Neural cell (in vitro differentiated cells): ENCODE measurements around the gene SEC61A1. TPM values are rescaled to one million over a fixed set of nuclear protein-coding genes. Genes with fewer than 3 reads are reported as not detected.

Experiments
- H2AFZ ChIP-seq: fragments of 200-600, 300-800 bp; sonication (generic), shearing (Covaris generic); 2 replicates; pipeline ENCODE4 v1.6.0; 2014; ENCODE audit warnings: low read depth, mild to moderate bottlenecking, antibody characterized with exemption, low read length, moderate library complexity
- H3F3A ChIP-seq: fragments of 200-600 bp; shearing (Covaris generic); 2 replicates; pipeline ENCODE4 v1.6.1; 2016; ENCODE audit warnings: mild to moderate bottlenecking, moderate library complexity, mixed read lengths, antibody characterized with exemption, low read length; ENCODE audit not compliant: insufficient read depth, poor library complexity, severe bottlenecking
- H3K27ac ChIP-seq: fragments of 200-600, 300-800 bp; sonication (generic), shearing (Covaris generic); 2 replicates; pipeline ENCODE4 v1.5.1; 2014; ENCODE audit warnings: mild to moderate bottlenecking, low read length, moderate library complexity
- H3K27me3 ChIP-seq: fragments of 300-800, 200-600 bp; sonication (generic), shearing (Covaris generic); 2 replicates; pipeline ENCODE4 v1.6.0; 2014; ENCODE audit warnings: mild to moderate bottlenecking, low read depth, low read length, moderate library complexity; ENCODE audit not compliant: insufficient read depth
- H3K36me3 ChIP-seq: fragments of 300-800, 200-600 bp; sonication (generic), shearing (Covaris generic); 2 replicates; pipeline ENCODE4 v1.5.1; 2014; ENCODE audit warnings: mild to moderate bottlenecking, antibody characterized with exemption, low read length, moderate library complexity; ENCODE audit not compliant: insufficient read depth
- H3K4me2 ChIP-seq: fragments of 300-800, 200-600 bp; sonication (generic), shearing (Covaris generic); 2 replicates; pipeline ENCODE4 v1.6.0; 2014; ENCODE audit warnings: mild to moderate bottlenecking, low read length
- H3K4me3 ChIP-seq: fragments of 300-800, 200-600 bp; sonication (generic), shearing (Covaris generic); 2 replicates; pipeline ENCODE4 v1.5.1; 2014; ENCODE audit warnings: mild to moderate bottlenecking, low read length, moderate library complexity
- H3K79me2 ChIP-seq: fragments of 200-600 bp; shearing (Covaris generic); replicated peaks from 2 replicates; pipeline ENCODE4 v1.6.0; 2014; ENCODE audit warnings: mild to moderate bottlenecking, low read length, moderate library complexity; ENCODE audit not compliant: insufficient read depth
- H3K9ac ChIP-seq: fragments of 300-800, 200-600 bp; sonication (generic), shearing (Covaris generic); 2 replicates; pipeline ENCODE4 v1.6.1; 2016; ENCODE audit warnings: mild to moderate bottlenecking, low read length, mixed read lengths
- H3K9me2 ChIP-seq: fragments of 200-600 bp; shearing (Covaris generic); 2 replicates; pipeline ENCODE4 v1.6.1; 2016; ENCODE audit warnings: mild to moderate bottlenecking, low read length, mixed read lengths; ENCODE audit not compliant: insufficient read depth
- H3K9me3 ChIP-seq: fragments of 200-600, 300-800 bp; sonication (generic), shearing (Covaris generic); 2 replicates; pipeline ENCODE4 v1.6.1; 2016; ENCODE audit warnings: mild to moderate bottlenecking, mixed run types, low read length, moderate library complexity, mixed read lengths
- H4K20me1 ChIP-seq: fragments of 200-600 bp; shearing (Covaris generic); 2 replicates; pipeline ENCODE4 v1.6.1; 2016; ENCODE audit warnings: mild to moderate bottlenecking, mixed run types; ENCODE audit not compliant: insufficient read depth
- CTCF ChIP-seq: fragments of 450-650 bp; IDR thresholded peaks from 2 replicates; pipeline ENCODE4 v1.5.1; 2014; ENCODE audit warnings: antibody characterized with exemption, mild to moderate bottlenecking, moderate library complexity; ENCODE audit not compliant: poor library complexity, severe bottlenecking
- EP300 ChIP-seq: fragments of 450-650 bp; conservative IDR thresholded peaks from 2 replicates; pipeline ENCODE4 v1.6.1; 2014; ENCODE audit warnings: antibody characterized with exemption, mild to moderate bottlenecking, moderate library complexity; ENCODE audit not compliant: poor library complexity, severe bottlenecking
- EZH2 ChIP-seq: fragments of 200-600, 300-800 bp; shearing (Covaris generic), sonication (generic); IDR thresholded peaks from 2 replicates; pipeline ENCODE4 v1.6.1; 2014; ENCODE audit warnings: antibody characterized with exemption, low read length, borderline replicate concordance, mild to moderate bottlenecking; ENCODE audit not compliant: insufficient read depth, poor library complexity, severe bottlenecking
- MXI1 ChIP-seq: fragments of 450-650 bp; conservative IDR thresholded peaks from 2 replicates; pipeline ENCODE4 v1.6.1; 2014; ENCODE audit warnings: antibody characterized with exemption, mild to moderate bottlenecking; ENCODE audit not compliant: poor library complexity, severe bottlenecking
- POLR2AphosphoS5 ChIP-seq: IDR thresholded peaks from 2 replicates; pipeline ENCODE4 v1.6.1; 2012
- RAD21 ChIP-seq: fragments of 450-650 bp; conservative IDR thresholded peaks from 2 replicates; pipeline ENCODE4 v1.6.1; 2014; ENCODE audit warnings: antibody characterized with exemption, mild to moderate bottlenecking, moderate library complexity
- REST ChIP-seq: IDR thresholded peaks from 2 replicates; pipeline ENCODE4 v1.6.1; 2012; ENCODE audit warnings: borderline replicate concordance
- SMC3 ChIP-seq: fragments of 450-650 bp; conservative IDR thresholded peaks from 2 replicates; pipeline ENCODE4 v1.6.1; 2014; ENCODE audit warnings: antibody characterized with exemption, mild to moderate bottlenecking, moderate library complexity; ENCODE audit not compliant: poor library complexity
- TAF1 ChIP-seq: IDR thresholded peaks from 2 replicates; pipeline ENCODE4 v1.6.1; 2012; ENCODE audit warnings: low read depth
- polyA plus RNA-seq: library from polyadenylated mRNA; depleted of rRNA; stranded (reverse); fragments of >200 nt; gene quantifications from 2 replicates; pipeline ENCODE4 v1.2.3, GENCODE V29; 2014

The SEC61A1 gene
- polyA plus RNA-seq, 1 donor from 2014 or later: 91.6 TPM

GRCh38 chr3:128040660-128041059, 11.6 kb upstream of the SEC61A1 start:
- H3K79me2 ChIP-seq: no peaks in the 10 kb centered on the region
- no peak overlapping the region for H3K9ac ChIP-seq
- H4K20me1 ChIP-seq: no peaks in the 10 kb centered on the region
- no peaks in the 10 kb centered on the region for H3K9me2 ChIP-seq
- no peaks in the 10 kb centered on the region for H3F3A ChIP-seq
- TF ChIP-seq POLR2AphosphoS5 (no peak), CTCF (no peak), SMC3 (no peak), TAF1 (no peak), EZH2 (no peak), RAD21 (no peak), MXI1 (no peak)
- H3K4me3 ChIP-seq: no peak overlapping the region
- H3K27me3 ChIP-seq: no peaks in the 10 kb centered on the region
- H3K36me3 ChIP-seq: no peaks in the 10 kb centered on the region
- no peak overlapping the region for H3K4me2 ChIP-seq
- no peaks in the 10 kb centered on the region for H3K9me3 ChIP-seq
- H3K27ac ChIP-seq: no peak overlapping the region
- H2AFZ ChIP-seq: no peak overlapping the region

GRCh38 chr3:128041344-128041743, 10.9 kb upstream of the SEC61A1 start:
- Histone ChIP-seq H3K27me3 (no peaks in the 10 kb centered on the region), H3K36me3 (no peaks in the 10 kb centered on the region), H4K20me1 (no peaks in the 10 kb centered on the region), H3K4me3 (no peak overlapping the region), H3K79me2 (no peaks in the 10 kb centered on the region), H2AFZ (no peak overlapping the region), H3K27ac (no peak overlapping the region), H3K9me3 (no peaks in the 10 kb centered on the region), H3K9ac (no peak overlapping the region), H3K9me2 (no peaks in the 10 kb centered on the region), H3F3A (no peaks in the 10 kb centered on the region), H3K4me2 (no peak overlapping the region)
- no peak for TF ChIP-seq RAD21
- no peak for TF ChIP-seq CTCF
- TF ChIP-seq POLR2AphosphoS5: no peak
- no peak for TF ChIP-seq SMC3
- no peak for TF ChIP-seq EZH2
- no peak for TF ChIP-seq EP300
- TF ChIP-seq REST: no peak
- no peak for TF ChIP-seq TAF1
- no peak for TF ChIP-seq MXI1
